ENCODE measurements around the gene KRT3. TPM values are rescaled to one million over a fixed set of nuclear protein-coding genes. Genes with fewer than 3 reads are reported as not detected.

Gene KRT3
- total RNA-seq, 1 donor from 2014 or later: not detected

GRCh38 chr12:52791271-52792184 is 4.4 kb downstream of the KRT3 start:
- ATAC-seq (ENCODE audit: low read depth) (no peak), DNase-seq (no peak)
- H3K27me3 Mint-ChIP-seq: peaks cover 28% of the 10 kb centered on the region
- H3K27ac Mint-ChIP-seq: no peak overlapping the region
- no peaks in the 10 kb centered on the region for H3K9me3 Mint-ChIP-seq
- no peak overlapping the region for H3K4me3 Mint-ChIP-seq
- ChIA-PET CTCF (no interaction called here), POLR2A (no interaction called here)
- TF ChIP-seq CTCF (IDR thresholded peaks at IDR 0.05): no peak
- H3K36me3 Mint-ChIP-seq (ENCODE audit: low read depth): no peaks in the 10 kb centered on the region
- H3K4me1 Mint-ChIP-seq: no peaks in the 10 kb centered on the region
- intact Hi-C loops (cut with micrococcal nuclease): no loop called here

- ChIA-PET POLR2A (no interaction called here), CTCF (no interaction called here)
- TF ChIP-seq CTCF (IDR thresholded peaks at IDR 0.05): no peak
- intact Hi-C loops (cut with micrococcal nuclease): no loop called here
- Mint-ChIP-seq H3K4me1 (no peaks in the 10 kb centered on the region), H3K36me3 (ENCODE audit: low read depth) (no peaks in the 10 kb centered on the region), H3K9me3 (no peaks in the 10 kb centered on the region), H3K4me3 (no peak overlapping the region), H3K27ac (no peak overlapping the region), H3K27me3 (peaks cover 28% of the 10 kb centered on the region)
- ATAC-seq (ENCODE audit: low read depth) (no peak), DNase-seq (no peak)
Measured at GRCh38 chr12:52790427-52791270, 5.3 kb downstream of the KRT3 start.

- no peak overlapping the region for H3K4me3 Mint-ChIP-seq
- H3K36me3 Mint-ChIP-seq (ENCODE audit: low read depth): no peaks in the 10 kb centered on the region
- H3K27me3 Mint-ChIP-seq: peaks cover 32% of the 10 kb centered on the region
- ChIA-PET CTCF (no interaction called here), POLR2A (no interaction called here)
- no peaks in the 10 kb centered on the region for H3K4me1 Mint-ChIP-seq
- H3K27ac Mint-ChIP-seq: no peak overlapping the region
- DNase-seq (no peak), ATAC-seq (ENCODE audit: low read depth) (no peak)
- H3K9me3 Mint-ChIP-seq: no peaks in the 10 kb centered on the region
- intact Hi-C loops (cut with micrococcal nuclease): no loop called here
- no peak for TF ChIP-seq CTCF (IDR thresholded peaks at IDR 0.05)
Measured at GRCh38 chr12:52789637-52790426, 6.1 kb downstream of the KRT3 start.

GRCh38 chr12:52788876-52789636 is 6.9 kb downstream of the KRT3 start:
- Mint-ChIP-seq H3K27me3 (peaks cover 28% of the 10 kb centered on the region), H3K27ac (no peak overlapping the region), H3K36me3 (ENCODE audit: low read depth) (no peaks in the 10 kb centered on the region), H3K4me1 (no peaks in the 10 kb centered on the region), H3K4me3 (no peak overlapping the region), H3K9me3 (no peaks in the 10 kb centered on the region)
- no peak for TF ChIP-seq CTCF (IDR thresholded peaks at IDR 0.05)
- ChIA-PET CTCF (no interaction called here), POLR2A (no interaction called here)
- DNase-seq (no peak), ATAC-seq (ENCODE audit: low read depth) (no peak)
- intact Hi-C loops (cut with micrococcal nuclease): no loop called here
